Smooth muscle cell (in vitro differentiated cells): Measurements from ENCODE around the gene IL20RB. TPM values are rescaled to one million over a fixed set of nuclear protein-coding genes. Genes with fewer than 3 reads are reported as not detected.
"Not testable (repeated sequence)": the region's sequence is repeated elsewhere in the genome, so short reads cannot be mapped to it uniquely, and the experiment has no call there.

Experiments
- DNase-seq: peaks from one replicate; lab custom pipeline; 2025; ENCODE audit not compliant: unreplicated experiment; lab: John Stamatoyannopoulos, UW
- H2AFZ ChIP-seq: fragments of 200-600 bp; sonication (generic); 2 replicates; pipeline ENCODE4 v1.6.0; 2016; ENCODE audit warnings: antibody characterized with exemption, low read depth, mild to moderate bottlenecking
- H3F3A ChIP-seq: fragments of 200-600 bp; sonication (generic); 2 replicates; pipeline ENCODE4 v1.6.0; 2017; ENCODE audit warnings: antibody characterized with exemption, low read depth
- H3K27ac ChIP-seq: fragments of 200-600 bp; sonication (generic); 2 replicates; pipeline ENCODE4 v1.5.1; 2016; ENCODE audit warnings: low read depth, mild to moderate bottlenecking
- H3K27me3 ChIP-seq: fragments of 200-600 bp; sonication (generic); 2 replicates; pipeline ENCODE4 v1.6.1; 2016; ENCODE audit warnings: low read depth, mild to moderate bottlenecking
- H3K36me3 ChIP-seq: fragments of 200-600 bp; sonication (generic); 2 replicates; pipeline ENCODE4 v1.5.1; 2016; ENCODE audit warnings: low read depth
- H3K4me1 ChIP-seq: fragments of 200-600 bp; sonication (generic); 2 replicates; pipeline ENCODE4 v1.5.1; 2016; ENCODE audit warnings: low read depth
- H3K4me2 ChIP-seq: fragments of 200-600 bp; sonication (generic); 2 replicates; pipeline ENCODE4 v1.6.0; 2016; ENCODE audit warnings: mild to moderate bottlenecking
- H3K4me3 ChIP-seq: fragments of 200-600 bp; sonication (generic); 2 replicates; pipeline ENCODE4 v1.5.1; 2016; ENCODE audit warnings: mild to moderate bottlenecking
- H3K79me2 ChIP-seq: fragments of 200-600 bp; sonication (generic); 2 replicates; pipeline ENCODE4 v1.6.0; 2016; ENCODE audit warnings: low read depth, mild to moderate bottlenecking
- H3K9ac ChIP-seq: fragments of 200-600 bp; sonication (generic); 2 replicates; pipeline ENCODE4 v1.6.0; 2016; ENCODE audit warnings: low read depth
- H3K9me3 ChIP-seq: fragments of 200-600 bp; sonication (generic); replicated peaks from 2 replicates; pipeline ENCODE4 v1.5.1; 2016; ENCODE audit warnings: low read depth
- H4K20me1 ChIP-seq: fragments of 200-600 bp; sonication (generic); 2 replicates; pipeline ENCODE4 v1.6.0; 2016; ENCODE audit warnings: low read depth
- WGBS: methylation state at CpG from one replicate; pipeline ENCODE4 v1.1.7; 2016; ENCODE audit warnings: low lambda C conversion rate; 5-methylcytosine and 5-hydroxymethylcytosine counted together
- polyA plus RNA-seq: library from polyadenylated mRNA; unstranded; fragments of >200 nt; fragmentation: Nextera tagmentation; extraction: Ambion mirVana; gene quantifications from 2 replicates; pipeline ENCODE4 v1.2.1, GENCODE V29; 2016
- total RNA-seq: library from RNA; depleted of rRNA; stranded (reverse); fragments of >200 nt; gene quantifications from 2 replicates; pipeline ENCODE4 v1.2.3, GENCODE V29; 2014
- TF ChIP-seq, protein P1 (sequence below): fragments of 200-600 bp; sonication (generic); IDR thresholded peaks from 2 replicates; pipeline ENCODE4 v1.5.1; 2017; ENCODE audit warnings: borderline replicate concordance, mild to moderate bottlenecking, antibody characterized with exemption; ENCODE audit not compliant: insufficient read depth, poor library complexity, severe bottlenecking

Gene IL20RB
- total and polyA plus RNA-seq, 2 experiments from 2014 or later, result 1.7 TPM

GRCh38 chr3:136960838-136961836 is 3.4 kb downstream of the IL20RB start:
- no peaks in the 10 kb centered on the region for H3K36me3 ChIP-seq
- TF ChIP-seq, protein P1, sequence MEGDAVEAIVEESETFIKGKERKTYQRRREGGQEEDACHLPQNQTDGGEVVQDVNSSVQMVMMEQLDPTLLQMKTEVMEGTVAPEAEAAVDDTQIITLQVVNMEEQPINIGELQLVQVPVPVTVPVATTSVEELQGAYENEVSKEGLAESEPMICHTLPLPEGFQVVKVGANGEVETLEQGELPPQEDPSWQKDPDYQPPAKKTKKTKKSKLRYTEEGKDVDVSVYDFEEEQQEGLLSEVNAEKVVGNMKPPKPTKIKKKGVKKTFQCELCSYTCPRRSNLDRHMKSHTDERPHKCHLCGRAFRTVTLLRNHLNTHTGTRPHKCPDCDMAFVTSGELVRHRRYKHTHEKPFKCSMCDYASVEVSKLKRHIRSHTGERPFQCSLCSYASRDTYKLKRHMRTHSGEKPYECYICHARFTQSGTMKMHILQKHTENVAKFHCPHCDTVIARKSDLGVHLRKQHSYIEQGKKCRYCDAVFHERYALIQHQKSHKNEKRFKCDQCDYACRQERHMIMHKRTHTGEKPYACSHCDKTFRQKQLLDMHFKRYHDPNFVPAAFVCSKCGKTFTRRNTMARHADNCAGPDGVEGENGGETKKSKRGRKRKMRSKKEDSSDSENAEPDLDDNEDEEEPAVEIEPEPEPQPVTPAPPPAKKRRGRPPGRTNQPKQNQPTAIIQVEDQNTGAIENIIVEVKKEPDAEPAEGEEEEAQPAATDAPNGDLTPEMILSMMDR, result no peak
- no peak overlapping the region for H3K4me3 ChIP-seq
- no peaks in the 10 kb centered on the region for H3K27me3 ChIP-seq
- no peaks in the 10 kb centered on the region for H4K20me1 ChIP-seq
- no peak overlapping the region for H3K9ac ChIP-seq
- H3K79me2 ChIP-seq, result no peaks in the 10 kb centered on the region
- no peak for DNase-seq
- no peak overlapping the region for H2AFZ ChIP-seq
- H3K27ac ChIP-seq, result peak overlapping the region; percentile 43
- H3K4me2 ChIP-seq, result peak overlapping the region; percentile 38
- no peaks in the 10 kb centered on the region for H3F3A ChIP-seq
- peaks cover 10% of the 10 kb centered on the region for H3K4me1 ChIP-seq
- 36% methylated on average over 4 of the region's 4 CpGs for WGBS
- no peaks in the 10 kb centered on the region for H3K9me3 ChIP-seq

GRCh38 chr3:136962927-136963326 is 5.1 kb downstream of the IL20RB start:
- H3K27me3 ChIP-seq, result no peaks in the 10 kb centered on the region
- WGBS, result 97% methylated on average over 1 of the region's 1 CpG
- no peaks in the 10 kb centered on the region for H3K9me3 ChIP-seq
- H3K4me3 ChIP-seq, result no peak overlapping the region
- H3K4me2 ChIP-seq, result no peak overlapping the region
- H3K36me3 ChIP-seq, result no peaks in the 10 kb centered on the region
- H3K79me2 ChIP-seq, result no peaks in the 10 kb centered on the region
- no peak overlapping the region for H3K27ac ChIP-seq
- peaks cover 10% of the 10 kb centered on the region for H3K4me1 ChIP-seq
- H4K20me1 ChIP-seq, result no peaks in the 10 kb centered on the region
- no peak overlapping the region for H2AFZ ChIP-seq
- H3K9ac ChIP-seq, result no peak overlapping the region
- TF ChIP-seq, protein P1, result no peak
- no peaks in the 10 kb centered on the region for H3F3A ChIP-seq
- DNase-seq, result no peak

DNA sequence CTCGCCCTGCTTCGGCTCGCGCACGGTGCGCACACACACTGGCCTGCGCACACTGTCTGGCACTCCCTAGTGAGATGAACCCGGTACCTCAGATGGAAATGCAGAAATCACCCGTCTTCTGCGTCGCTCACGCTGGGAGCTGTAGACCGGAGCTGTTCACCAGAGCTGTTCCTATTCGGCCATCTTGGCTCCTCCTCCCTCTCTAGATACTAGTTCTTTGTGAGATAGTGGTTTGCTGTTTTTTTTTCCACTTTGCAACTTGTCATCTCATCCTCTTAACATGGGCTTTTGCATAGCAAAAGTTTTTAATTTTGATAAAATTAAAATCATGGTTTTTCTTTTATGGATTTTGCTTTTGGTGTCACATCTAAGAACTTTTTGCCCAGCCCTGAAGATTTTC is 11.8 kb downstream of the IL20RB start:
- H3K27ac ChIP-seq, H3K36me3 ChIP-seq, H3K4me1 ChIP-seq, H3K9me3 ChIP-seq, H3F3A ChIP-seq, H3K79me2 ChIP-seq, H3K9ac ChIP-seq, H3K4me2 ChIP-seq, H2AFZ ChIP-seq, DNase-seq, H3K27me3 ChIP-seq, H4K20me1 ChIP-seq, H3K4me3 ChIP-seq: not testable (repeated sequence)
- 78% methylated on average over 7 of the region's 14 CpGs for WGBS

- Histone ChIP-seq H3F3A (no peaks in the 10 kb centered on the region), H3K4me3 (no peak overlapping the region), H3K4me2 (no peak overlapping the region), H3K27me3 (no peaks in the 10 kb centered on the region), H2AFZ (no peak overlapping the region), H3K27ac (no peak overlapping the region), H3K79me2 (no peaks in the 10 kb centered on the region), H4K20me1 (no peaks in the 10 kb centered on the region), H3K9ac (no peak overlapping the region), H3K36me3 (no peaks in the 10 kb centered on the region), H3K4me1 (no peaks in the 10 kb centered on the region), H3K9me3 (no peaks in the 10 kb centered on the region)
- WGBS, result 100% methylated on average over 4 of the region's 4 CpGs
- TF ChIP-seq, protein P1, result no peak
- no peak for DNase-seq
These were observed 15.6 kb downstream of the IL20RB start for GRCh38 chr3:136973352-136973751.
